Subcutaneous abdominal adipose tissue (tissue), 5 donors: Measurements from ENCODE around the gene ANO8.
A peak's percentile ranks its signal among the peaks of the same experiment; 100 is the strongest.

Experiments used
- H3K27ac ChIP-seq: one replicate; pipeline ENCODE4 v1.7.0; 2013; ENCODE audit warnings: low read depth, mild to moderate bottlenecking, inconsistent platforms, low read length, moderate library complexity
- H3K27me3 ChIP-seq, 5 donors: one replicate each; pipeline ENCODE4 v1.7.0; 2013; ENCODE audit warnings: low read length in 5 of 5, inconsistent platforms in 1 of 5; ENCODE audit not compliant: control insufficient read depth in 5 of 5, insufficient read depth in 4 of 5
- H3K36me3 ChIP-seq, 5 donors: one replicate each; pipeline ENCODE4 v1.7.0; 2013; ENCODE audit warnings: low read length in 5 of 5; ENCODE audit not compliant: control insufficient read depth in 5 of 5, insufficient read depth in 5 of 5
- H3K4me1 ChIP-seq, 5 donors: one replicate each; pipeline ENCODE4 v1.7.0; 2013; ENCODE audit warnings: low read length in 5 of 5, mild to moderate bottlenecking in 3 of 5, moderate library complexity in 1 of 5; ENCODE audit not compliant: control insufficient read depth in 5 of 5, insufficient read depth in 5 of 5
- H3K4me3 ChIP-seq, 5 donors: one replicate each; pipeline ENCODE4 v1.7.0; 2013; ENCODE audit warnings: low read length in 5 of 5, low read depth in 1 of 5
- H3K9ac ChIP-seq, 5 donors: one replicate each; pipeline ENCODE4 v1.7.0; 2013; ENCODE audit warnings: low read length in 5 of 5, mild to moderate bottlenecking in 4 of 5, moderate library complexity in 3 of 5
- H3K9me3 ChIP-seq, 5 donors: one replicate each; pipeline ENCODE4 v1.7.0; 2013; ENCODE audit warnings: low read length in 5 of 5; ENCODE audit not compliant: control insufficient read depth in 5 of 5
- donor health status: healthy.
- donor health status: healthy.
- donor health status: healthy.
- donor health status: healthy.
- donor health status: healthy.

ANO8 gene

GRCh38 chr19:17292301-17293074, 42.2 kb downstream of the ANO8 start:
- Histone ChIP-seq H3K9me3 (no peaks in the 10 kb centered on the region), H3K4me3 (peak overlapping the region; percentile 63 to 73 (median 70)), H3K9ac (peak overlapping the region in 3 of 5 donors; percentile 38 to 45 (median 43)), H3K27me3 (peaks cover 0 to 5% (median 0%) of the 10 kb centered on the region in 5 donors), H3K27ac (no peak overlapping the region), H3K36me3 (peaks cover 0 to 6% (median 0%) of the 10 kb centered on the region in 5 donors), H3K4me1 (peaks cover 0 to 14% (median 10%) of the 10 kb centered on the region in 5 donors)

- peaks cover 0 to 5% (median 0%) of the 10 kb centered on the region in 5 donors for H3K36me3 ChIP-seq
- H3K9ac ChIP-seq = no peak overlapping the region
- peaks cover 0 to 5% (median 0%) of the 10 kb centered on the region in 5 donors for H3K27me3 ChIP-seq
- H3K4me1 ChIP-seq = peaks cover 0 to 14% (median 10%) of the 10 kb centered on the region in 5 donors
- no peak overlapping the region for H3K4me3 ChIP-seq
- no peaks in the 10 kb centered on the region for H3K9me3 ChIP-seq
- H3K27ac ChIP-seq = no peak overlapping the region
Measured at GRCh38 chr19:17289489-17289888, 45.2 kb downstream of the ANO8 start.

- H3K27me3 ChIP-seq = peaks cover 0 to 10% (median 8%) of the 10 kb centered on the region in 5 donors
- H3K4me1 ChIP-seq = peaks cover 0 to 15% (median 12%) of the 10 kb centered on the region in 5 donors
- H3K9me3 ChIP-seq = no peaks in the 10 kb centered on the region
- no peak overlapping the region for H3K27ac ChIP-seq
- no peaks in the 10 kb centered on the region for H3K36me3 ChIP-seq
- H3K9ac ChIP-seq = no peak overlapping the region
- H3K4me3 ChIP-seq = no peak overlapping the region
Measured at GRCh38 chr19:17286752-17287151, 47.9 kb downstream of the ANO8 start.

DNA sequence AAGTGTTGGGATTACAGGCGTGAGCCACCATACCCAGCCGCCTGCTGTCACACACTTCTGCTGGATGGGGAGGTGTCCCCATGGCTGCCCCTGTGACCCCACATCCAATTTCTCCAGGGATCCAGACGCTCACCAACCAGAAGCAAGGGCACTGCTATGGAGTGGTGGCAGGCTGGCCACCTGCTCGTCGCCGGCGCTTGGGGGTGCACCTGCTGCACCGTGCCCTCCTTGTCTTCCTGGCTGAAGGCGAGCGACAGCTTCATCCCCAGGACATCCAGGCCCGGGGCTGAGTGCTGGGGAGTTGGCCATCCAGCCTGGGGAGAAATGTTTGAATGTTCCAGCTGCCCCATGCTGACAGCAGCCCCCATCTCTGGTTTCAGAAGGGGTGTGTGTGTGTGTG, 48.4 kb downstream of the ANO8 start:
- H3K4me3 ChIP-seq = no peak overlapping the region
- H3K27ac ChIP-seq = no peak overlapping the region

DNA sequence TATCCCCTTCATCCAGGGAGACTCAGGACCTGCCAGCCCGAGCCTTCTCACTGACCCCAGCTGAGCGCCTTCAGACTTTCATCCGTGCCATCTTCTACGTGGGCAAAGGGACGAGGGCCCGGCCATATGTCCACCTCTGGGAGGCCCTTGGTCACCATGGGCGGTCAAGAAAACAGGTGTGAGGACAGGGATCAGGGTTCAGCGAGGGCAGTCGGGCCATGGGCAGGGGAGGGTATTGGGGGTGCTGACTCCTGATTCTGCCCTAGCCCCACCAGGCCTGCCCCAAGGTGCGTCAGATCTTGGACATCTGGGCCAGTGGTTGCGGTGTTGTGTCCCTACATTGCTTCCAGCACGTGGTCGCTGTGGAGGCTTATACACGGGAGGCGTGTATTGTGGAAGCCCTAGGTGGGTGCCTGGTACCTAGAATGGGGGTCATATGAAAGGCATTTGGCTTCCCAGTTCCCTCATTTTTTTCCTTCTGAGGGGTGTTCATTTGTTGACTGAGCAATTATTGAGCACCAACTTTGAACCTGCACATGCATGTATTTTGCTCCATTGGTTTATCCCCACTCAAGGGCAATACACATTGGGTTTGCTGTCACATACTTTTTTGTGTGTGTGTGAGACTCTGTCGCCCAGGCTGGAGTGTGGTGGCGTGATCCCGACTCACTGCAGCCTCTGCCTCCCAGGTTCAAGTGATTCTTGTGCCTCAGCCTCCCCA, 49.1 kb downstream of the ANO8 start:
- Histone ChIP-seq H3K27ac (no peak overlapping the region), H3K4me1 (peaks cover 0 to 21% (median 17%) of the 10 kb centered on the region in 5 donors), H3K9ac (no peak overlapping the region), H3K27me3 (peaks cover 0 to 17% (median 14%) of the 10 kb centered on the region in 5 donors), H3K36me3 (no peaks in the 10 kb centered on the region), H3K4me3 (no peak overlapping the region), H3K9me3 (no peaks in the 10 kb centered on the region)

More for the DNA sequence above, 48.4 kb downstream of the ANO8 start:
- no peak overlapping the region for H3K9ac ChIP-seq
- no peaks in the 10 kb centered on the region for H3K36me3 ChIP-seq
- no peaks in the 10 kb centered on the region for H3K9me3 ChIP-seq
- H3K4me1 ChIP-seq = peaks cover 0 to 20% (median 17%) of the 10 kb centered on the region in 5 donors
- peaks cover 0 to 14% (median 13%) of the 10 kb centered on the region in 5 donors for H3K27me3 ChIP-seq

DNA sequence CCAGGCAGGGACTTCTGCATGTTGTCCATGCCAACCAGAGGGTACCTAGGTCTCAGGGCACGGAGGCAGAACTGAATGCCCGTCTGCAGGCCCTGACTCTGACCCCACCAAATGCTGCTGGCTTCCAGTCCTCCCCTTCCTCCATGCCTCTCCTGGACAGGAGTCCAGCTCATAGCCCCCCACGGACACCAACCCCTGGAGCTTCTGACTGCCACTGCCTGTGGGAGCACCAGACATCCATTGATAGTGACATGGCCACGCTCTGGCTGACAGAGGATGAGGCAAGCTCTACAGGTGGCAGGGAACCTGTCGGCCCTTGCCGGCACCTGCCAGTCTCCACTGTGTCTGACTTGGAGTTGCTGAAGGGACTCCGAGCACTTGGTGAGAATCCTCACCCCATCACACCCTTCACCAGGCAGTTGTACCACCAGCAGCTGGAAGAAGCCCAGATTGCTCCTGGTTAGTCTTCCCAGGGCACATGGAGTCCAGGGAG, 51.1 kb downstream of the ANO8 start:
- Histone ChIP-seq H3K36me3 (peaks cover 0 to 10% (median 8%) of the 10 kb centered on the region in 5 donors), H3K27me3 (peaks cover 0 to 17% (median 14%) of the 10 kb centered on the region in 5 donors), H3K27ac (no peak overlapping the region), H3K9ac (no peak overlapping the region), H3K4me1 (peaks cover 0 to 19% (median 17%) of the 10 kb centered on the region in 5 donors), H3K4me3 (no peak overlapping the region), H3K9me3 (no peaks in the 10 kb centered on the region)

DNA sequence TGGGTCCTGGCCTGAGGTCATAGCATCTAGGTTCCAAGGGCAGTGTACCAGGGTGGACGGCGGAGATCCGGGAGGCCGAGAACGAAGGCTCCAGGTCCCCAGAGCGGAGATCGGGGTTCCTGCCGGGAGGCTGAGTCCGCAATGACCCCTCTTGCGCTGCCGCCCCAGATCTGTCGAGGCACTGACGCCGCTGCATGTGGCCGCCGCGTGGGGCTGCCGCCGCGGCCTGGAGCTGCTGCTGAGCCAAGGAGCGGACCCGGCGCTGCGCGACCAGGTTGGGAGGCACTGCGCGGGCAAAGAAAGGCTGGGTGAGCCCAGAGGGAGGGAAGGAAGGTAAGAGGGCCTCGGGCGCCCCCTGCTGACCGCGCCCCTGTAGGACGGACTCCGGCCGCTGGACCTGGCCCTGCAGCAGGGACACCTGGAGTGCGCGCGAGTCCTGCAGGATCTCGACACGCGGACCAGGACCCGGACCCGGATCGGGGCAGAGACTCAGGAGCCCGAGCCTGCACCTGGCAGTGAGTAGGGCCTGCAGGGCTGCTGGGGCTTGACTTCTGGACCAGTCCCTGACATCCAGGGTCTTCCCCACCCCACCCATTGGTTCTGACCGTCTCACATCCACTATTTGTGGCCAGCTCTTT, 52.0 kb downstream of the ANO8 start:
- Histone ChIP-seq H3K9me3 (no peaks in the 10 kb centered on the region), H3K27ac (no peak overlapping the region), H3K36me3 (peaks cover 0 to 11% (median 10%) of the 10 kb centered on the region in 5 donors), H3K4me1 (peaks cover 0 to 19% (median 17%) of the 10 kb centered on the region in 5 donors), H3K9ac (peak overlapping the region in 2 of 5 donors; percentile 47 to 52), H3K4me3 (peak overlapping the region in 3 of 5 donors; percentile 34 to 64 (median 50)), H3K27me3 (peaks cover 0 to 17% (median 14%) of the 10 kb centered on the region in 5 donors)

DNA sequence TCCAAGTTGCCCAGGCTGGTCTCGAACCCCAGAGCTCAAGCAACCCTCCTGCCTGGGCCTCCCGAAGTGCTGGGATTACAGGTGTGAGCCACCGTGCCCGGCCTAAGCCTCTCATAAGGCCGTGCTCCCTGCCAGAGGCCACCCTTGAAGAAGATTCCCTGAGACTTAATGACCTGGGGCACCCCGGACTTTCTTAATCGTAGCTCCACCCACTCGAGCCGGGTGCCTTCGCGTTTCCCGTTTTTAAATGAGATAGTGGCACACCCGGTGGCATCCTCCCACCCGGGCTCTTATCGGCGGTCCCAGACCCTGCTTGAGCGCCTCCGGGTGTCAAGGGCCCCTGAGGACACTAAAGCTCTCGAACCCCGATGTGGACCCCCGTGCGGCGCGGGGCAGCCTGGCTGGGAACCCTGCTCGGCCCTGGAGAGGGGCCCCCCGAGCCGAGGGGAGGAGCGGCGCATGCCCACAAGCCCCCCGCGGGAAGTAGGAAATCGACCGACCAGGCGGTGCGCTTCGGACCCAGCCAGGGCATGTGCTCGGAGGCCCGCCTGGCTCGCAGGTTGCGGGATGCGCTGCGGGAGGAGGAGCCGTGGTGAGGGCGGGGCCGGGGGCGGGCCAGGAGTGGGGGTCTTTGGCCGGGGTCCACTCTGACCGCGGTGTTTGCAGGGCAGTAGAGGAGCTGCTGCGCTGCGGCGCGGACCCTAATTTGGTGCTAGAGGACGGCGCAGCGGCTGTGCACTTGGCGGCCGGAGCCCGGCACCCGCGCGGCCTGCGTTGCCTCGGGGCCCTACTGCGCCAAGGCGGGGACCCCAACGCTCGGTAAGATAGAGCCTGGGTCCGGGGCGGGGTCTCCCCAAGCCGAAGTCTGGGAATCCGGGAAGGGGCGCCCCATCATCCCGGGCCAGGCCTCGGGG, 53.0 kb downstream of the ANO8 start, which contains the start of gene ANKLE1:
Gene ANKLE1, plus strand, starts transcription at position 511 of the 914 bp plus-strand sequence. Its CDS starts 20 bp downstream, at position 531.
- H3K4me1 ChIP-seq = peaks cover 0 to 19% (median 17%) of the 10 kb centered on the region in 5 donors

GRCh38 chr19:17279436-17279835, 55.2 kb downstream of the ANO8 start:
- Histone ChIP-seq H3K9me3 (no peaks in the 10 kb centered on the region), H3K9ac (no peak overlapping the region), H3K4me1 (peaks cover 0 to 19% (median 17%) of the 10 kb centered on the region in 5 donors), H3K36me3 (peaks cover 0 to 41% (median 37%) of the 10 kb centered on the region in 5 donors), H3K27ac (no peak overlapping the region), H3K4me3 (no peak overlapping the region), H3K27me3 (peaks cover 0 to 17% (median 14%) of the 10 kb centered on the region in 5 donors)

More for the DNA sequence above, 53.0 kb downstream of the ANO8 start, which contains the start of gene ANKLE1:
- Histone ChIP-seq H3K9me3 (no peaks in the 10 kb centered on the region), H3K27me3 (peaks cover 0 to 17% (median 14%) of the 10 kb centered on the region in 5 donors), H3K9ac (peak within 1 kb of the TSS in 3 of 5 donors; percentile 32 to 52 (median 47)), H3K36me3 (peaks cover 0 to 21% (median 18%) of the 10 kb centered on the region in 5 donors), H3K27ac (no peak within 1 kb of the TSS), H3K4me3 (peak within 1 kb of the TSS in 3 of 5 donors; percentile 34 to 64 (median 50))
